Heart left ventricle (tissue), 13 donors: ENCODE measurements around the gene PINK1.

ENCODE experiments used
- CTCF ChIP-seq, 12 donors: fragments of 200-600 bp; sonication (generic) in 4 of 12; IDR thresholded peaks; one replicate each; pipeline versions ENCODE4 v1.5.0 to v1.8.0; 2018 to 2022; ENCODE audit warnings: antibody characterized with exemption in 12 of 12, mild to moderate bottlenecking in 5 of 12
- POLR2A ChIP-seq, 2 donors: fragments of 450-650 bp; IDR thresholded peaks; one replicate each; pipeline ENCODE4 v1.6.1; 2017; ENCODE audit warnings: antibody characterized with exemption in 2 of 2, mild to moderate bottlenecking in 2 of 2, moderate library complexity in 2 of 2
- donor health status: ischemic (EF 13 %, LVEDD 7.1; RV severe dilation, severe dysfunction).
- donor health status: DM: no; HTN: yes; CAD: no.
- donor health status: DM: no; HTN: no; CAD: no.
- donor health status: ischemic (EF 25% LVEDD 6.9; RV normal size, moderate dysfunction).
- donor health status: ischemic (EF 25% LVEDD 5.7; RV mildly dilated, moderate dysfunction).
- donor health status: ischemic (EF 35%, LVEDD 5.7; RV mildly dilated, moderate dysfunction).
- donor health status: nonischemic (EF 11% LVEDD 7.7; RV severe dilation, severe dysfunction).
- donor health status: DM: yes; HTN: yes; CAD: no.
- donor health status: PGD.
- donor health status: ischemic (EF 29% LVEDD 5.4; RV normal size, mild dysfunction).
- donor health status: nonischemic (EF 23%, LVEDD 6.1; RV moderate dilation, normal function).

GRCh38 chr1:20618550-20618949 is 14.7 kb upstream of the PINK1 start:
- TF ChIP-seq CTCF (IDR thresholded peaks at IDR 0.05) (no peak), POLR2A (IDR thresholded peaks at IDR 0.05) (no peak)
